Left lung (tissue), 10 donors: ENCODE results near the gene ABHD5. TPM values are rescaled to one million over a fixed set of nuclear protein-coding genes. Genes with fewer than 3 reads are reported as not detected.

Source experiments
- ATAC-seq: fragments of 200-7000 bp; cut with Tn5 transposase; one replicate; pipeline ENCODE4 v1.9.1; 2020; ENCODE audit warnings: moderate library complexity
- DNase-seq, 4 donors: peaks; one replicate each; pipeline ENCODE4 v3.0.0-alpha.2; 2013 to 2020
- H3K27ac ChIP-seq, 2 donors: fragments of 200-600 bp; sonication (generic) in 1 of 2; one replicate each; pipeline versions ENCODE4 v1.5.0 to v1.8.0; 2020 to 2021
- H3K27me3 ChIP-seq, 2 donors: fragments of 200-600 bp; sonication (generic) in 1 of 2; one replicate each; pipeline versions ENCODE4 v1.5.0 to v1.8.0; 2020 to 2021
- H3K36me3 ChIP-seq, 2 donors: fragments of 200-600 bp; sonication (generic) in 1 of 2; one replicate each; pipeline versions ENCODE4 v1.5.0 to v1.8.0; 2020 to 2021
- H3K4me1 ChIP-seq, 2 donors: fragments of 200-600 bp; one replicate each; pipeline ENCODE4 v1.8.0; 2021
- H3K4me3 ChIP-seq, 2 donors: fragments of 200-600 bp; sonication (generic) in 1 of 2; one replicate each; pipeline versions ENCODE4 v1.5.0 to v1.8.0; 2020 to 2021; ENCODE audit warnings: mild to moderate bottlenecking in 1 of 2
- H3K9me3 ChIP-seq, 2 donors: fragments of 200-600 bp; sonication (generic) in 1 of 2; one replicate each; pipeline versions ENCODE4 v1.5.0 to v1.8.0; 2020 to 2021
- CTCF ChIP-seq, 2 donors: fragments of 200-600 bp; sonication (generic) in 1 of 2; IDR thresholded peaks; one replicate each; pipeline versions ENCODE4 v1.5.0 to v1.8.0; 2021; ENCODE audit warnings: antibody characterized with exemption in 2 of 2
- intact Hi-C, 2 donors: fragments of 100-400 bp; cut with DNase I; formaldehyde crosslinking; loops; one replicate each; pipeline versions ENCODE4 v1.11.2 to v1.14.2; 2022
- polyA plus RNA-seq, 6 donors: library from polyadenylated mRNA; unstranded; fragments of 120-200 nt; gene quantifications; one replicate each; pipeline ENCODE4 v1.2.1, GENCODE V29; 2013; ENCODE audit not compliant: insufficient read length in 6 of 6
- total RNA-seq, 2 donors: library from RNA; stranded (reverse); fragmentation: NEBNext Ultra II Directional; extraction: Animal tissue kit (Norgen Biotek cat#: 25700); gene quantifications; one replicate each; pipeline ENCODE4 v1.2.1, GENCODE V29; 2021
- donor health status: DM: no; HTN: yes; CAD: no.
- donor health status: DM: no; HTN: no; CAD: no.

Gene ABHD5
- total and polyA plus RNA-seq, 8 donors: 14.2 to 41.0 (median 17.2) TPM

DNA sequence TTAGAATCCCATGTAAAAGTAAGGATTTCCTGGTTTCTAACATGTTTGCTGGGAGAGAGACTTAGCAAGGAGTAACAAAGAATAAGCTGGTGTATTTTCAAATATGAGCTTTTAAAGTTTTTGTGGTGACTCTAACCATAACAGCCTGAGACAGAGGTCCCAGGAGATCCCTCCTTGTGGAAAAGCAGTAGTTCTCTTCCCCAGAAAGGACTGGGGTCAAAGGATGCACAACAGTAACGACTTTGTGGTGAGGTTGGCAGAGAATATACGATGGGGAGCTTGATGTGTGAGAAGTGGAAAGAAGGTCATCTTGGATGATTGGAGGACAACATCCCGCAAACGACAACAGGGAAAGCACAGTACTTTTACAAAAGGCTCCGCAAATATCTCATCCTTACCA is 38.2 kb downstream of the ABHD5 start:
- no peaks in the 10 kb centered on the region for H3K9me3 ChIP-seq
- no peak for TF ChIP-seq CTCF (IDR thresholded peaks at IDR 0.05)
- H3K27ac ChIP-seq: no peak overlapping the region
- ATAC-seq (no peak), DNase-seq (no peak)
- intact Hi-C loops: no loop called here
- peaks cover 0 to 47% of the 10 kb centered on the region in 2 donors for H3K36me3 ChIP-seq
- no peak overlapping the region for H3K4me3 ChIP-seq
- no peaks in the 10 kb centered on the region for H3K27me3 ChIP-seq
- no peaks in the 10 kb centered on the region for H3K4me1 ChIP-seq

GRCh38 chr3:43729707-43730414 is 39.1 kb downstream of the ABHD5 start:
- Histone ChIP-seq H3K4me1 (no peaks in the 10 kb centered on the region), H3K27me3 (no peaks in the 10 kb centered on the region), H3K27ac (no peak overlapping the region), H3K4me3 (no peak overlapping the region), H3K36me3 (peaks cover 0 to 48% of the 10 kb centered on the region in 2 donors), H3K9me3 (no peaks in the 10 kb centered on the region)
- DNase-seq (peak in 1 of 4 donors; percentile 69), ATAC-seq (peak; percentile 93)
- intact Hi-C loops: no loop called here
- TF ChIP-seq CTCF (IDR thresholded peaks at IDR 0.05): no peak

DNA sequence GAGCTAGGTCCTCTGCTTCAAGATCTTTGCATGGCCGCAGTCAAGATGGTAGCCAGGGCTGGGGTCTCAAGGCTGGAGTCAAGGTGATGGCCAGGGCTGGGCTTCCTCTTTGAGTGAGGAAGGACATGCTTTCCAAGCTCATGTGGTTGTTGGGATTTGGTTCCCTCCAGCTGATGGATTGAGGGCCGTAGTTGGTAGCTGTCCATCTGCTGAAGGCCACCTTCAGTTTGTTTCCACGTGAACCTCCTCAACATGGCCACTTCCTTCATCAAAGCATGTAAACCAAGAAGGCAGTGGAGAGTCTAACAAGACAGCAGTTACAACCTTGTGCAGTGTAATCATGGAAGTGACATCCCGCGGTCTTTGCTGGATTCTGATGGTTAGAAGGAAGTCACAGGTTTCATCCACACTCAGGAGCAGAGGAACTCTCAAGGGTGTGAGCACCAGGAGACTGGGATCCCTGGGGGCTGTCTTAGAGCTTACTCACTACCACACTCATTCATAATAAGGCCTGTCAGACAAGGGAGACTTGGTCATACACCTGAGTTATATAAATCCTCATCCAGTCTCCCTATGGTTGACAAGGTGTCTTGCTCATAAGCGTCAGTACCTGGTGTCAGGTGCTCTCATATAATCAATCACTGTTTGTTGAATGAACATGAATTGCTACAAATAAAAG is 42.1 kb downstream of the ABHD5 start:
- TF ChIP-seq CTCF (IDR thresholded peaks at IDR 0.05): no peak
- DNase-seq: no peak
- intact Hi-C loops: no loop called here
- Histone ChIP-seq H3K27ac (no peak overlapping the region), H3K4me1 (no peaks in the 10 kb centered on the region), H3K36me3 (peaks cover 0 to 46% of the 10 kb centered on the region in 2 donors), H3K9me3 (no peaks in the 10 kb centered on the region), H3K4me3 (no peak overlapping the region), H3K27me3 (no peaks in the 10 kb centered on the region)
- ATAC-seq: no peak

DNA sequence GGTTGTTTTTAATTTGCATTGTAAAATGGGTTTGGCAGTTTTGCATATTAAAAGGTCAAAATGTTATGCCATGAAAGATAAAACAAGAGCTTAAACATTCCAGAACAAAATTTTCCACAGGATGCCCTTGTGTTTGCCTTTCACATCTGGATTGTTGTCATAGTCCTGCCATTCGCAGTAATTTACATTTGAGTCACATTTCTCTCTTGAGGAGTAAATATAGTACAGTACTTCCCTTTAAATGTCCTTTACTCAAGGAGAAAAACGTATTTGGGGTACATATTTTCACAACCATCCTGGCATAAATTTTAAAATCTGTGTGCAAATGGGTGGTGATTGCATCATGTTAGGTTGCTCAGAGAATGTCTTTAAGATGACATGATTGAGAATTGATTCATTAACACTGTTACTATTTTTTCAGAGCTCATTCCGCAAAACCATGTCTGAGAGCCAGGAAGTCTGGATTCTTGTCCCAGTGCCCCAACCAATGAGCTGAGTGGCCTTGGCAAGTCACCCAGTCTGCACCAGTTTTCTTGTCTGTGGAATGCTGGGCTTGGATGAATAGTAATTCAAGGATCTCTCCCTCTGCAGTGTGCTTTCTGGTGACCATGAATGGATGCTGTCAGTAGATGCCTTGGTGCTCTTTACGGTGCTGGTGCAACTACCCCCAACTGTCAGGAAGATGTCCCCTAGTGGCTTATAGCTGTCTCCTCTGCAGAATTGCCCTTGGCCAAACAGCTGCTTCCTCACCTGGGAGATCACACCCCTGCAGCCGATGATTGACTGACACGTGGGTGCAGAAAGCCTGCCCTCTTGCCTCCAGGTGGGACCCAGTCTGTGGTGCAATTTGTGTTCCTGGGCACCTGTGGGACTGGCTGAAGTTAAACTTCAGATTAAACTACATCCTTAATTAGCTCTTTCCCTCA is 43.0 kb downstream of the ABHD5 start:
- Histone ChIP-seq H3K4me1 (no peaks in the 10 kb centered on the region), H3K27ac (no peak overlapping the region), H3K9me3 (no peaks in the 10 kb centered on the region), H3K27me3 (no peaks in the 10 kb centered on the region), H3K36me3 (peaks cover 0 to 44% of the 10 kb centered on the region in 2 donors), H3K4me3 (no peak overlapping the region)
- DNase-seq (peak in 1 of 4 donors; percentile 43), ATAC-seq (peak; percentile 52)
- no peak for TF ChIP-seq CTCF (IDR thresholded peaks at IDR 0.05)
- intact Hi-C loops: no loop called here
